Neuron (in vitro differentiated cells): ENCODE measurements around the gene LRP1.

Experiments
- H2AFZ ChIP-seq: one replicate; pipeline ENCODE4 v1.6.1; 2013; ENCODE audit warnings: low read depth, mild to moderate bottlenecking, inconsistent platforms, low read length, moderate library complexity
- H3K27me3 ChIP-seq: one replicate; pipeline ENCODE4 v1.6.1; 2013; ENCODE audit warnings: low read length; ENCODE audit not compliant: insufficient read depth
- H3K36me3 ChIP-seq: one replicate; pipeline ENCODE4 v1.6.1; 2013; ENCODE audit warnings: low read length; ENCODE audit not compliant: insufficient read depth
- H3K4me1 ChIP-seq: one replicate; pipeline ENCODE4 v1.6.1; 2013; ENCODE audit warnings: low read length; ENCODE audit not compliant: insufficient read depth
- H3K4me3 ChIP-seq: 2 replicates; pipeline ENCODE4 v1.5.1; 2013; ENCODE audit warnings: mild to moderate bottlenecking, low read length, moderate library complexity
- H3K9me3 ChIP-seq: one replicate; pipeline ENCODE4 v1.6.1; 2013; ENCODE audit warnings: low read length

Gene LRP1

DNA sequence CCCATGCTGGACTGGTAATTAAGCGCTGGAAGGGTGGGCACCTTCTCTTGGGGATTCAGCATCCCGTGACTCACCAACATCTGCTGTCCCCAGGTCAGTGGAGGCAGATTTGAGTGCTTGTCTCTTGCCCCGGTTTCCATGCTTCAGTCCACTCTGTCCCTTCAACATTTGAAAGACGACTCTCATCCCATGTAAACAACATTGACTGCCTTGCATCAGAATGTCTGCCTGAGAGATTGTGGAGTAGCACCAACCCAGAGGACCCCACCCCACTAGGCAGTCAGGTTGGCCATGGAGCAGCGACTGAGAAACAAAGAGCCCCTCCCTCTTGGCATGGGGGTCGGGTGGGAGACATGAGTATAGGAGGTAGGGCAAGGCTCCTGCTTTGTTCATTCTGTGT is 127.6 kb downstream of the LRP1 start:
- Histone ChIP-seq H3K4me3 (no peak overlapping the region), H3K27me3 (no peaks in the 10 kb centered on the region), H3K9me3 (no peaks in the 10 kb centered on the region), H2AFZ (no peak overlapping the region), H3K4me1 (peaks cover 2% of the 10 kb centered on the region), H3K36me3 (peaks cover 52% of the 10 kb centered on the region)

DNA sequence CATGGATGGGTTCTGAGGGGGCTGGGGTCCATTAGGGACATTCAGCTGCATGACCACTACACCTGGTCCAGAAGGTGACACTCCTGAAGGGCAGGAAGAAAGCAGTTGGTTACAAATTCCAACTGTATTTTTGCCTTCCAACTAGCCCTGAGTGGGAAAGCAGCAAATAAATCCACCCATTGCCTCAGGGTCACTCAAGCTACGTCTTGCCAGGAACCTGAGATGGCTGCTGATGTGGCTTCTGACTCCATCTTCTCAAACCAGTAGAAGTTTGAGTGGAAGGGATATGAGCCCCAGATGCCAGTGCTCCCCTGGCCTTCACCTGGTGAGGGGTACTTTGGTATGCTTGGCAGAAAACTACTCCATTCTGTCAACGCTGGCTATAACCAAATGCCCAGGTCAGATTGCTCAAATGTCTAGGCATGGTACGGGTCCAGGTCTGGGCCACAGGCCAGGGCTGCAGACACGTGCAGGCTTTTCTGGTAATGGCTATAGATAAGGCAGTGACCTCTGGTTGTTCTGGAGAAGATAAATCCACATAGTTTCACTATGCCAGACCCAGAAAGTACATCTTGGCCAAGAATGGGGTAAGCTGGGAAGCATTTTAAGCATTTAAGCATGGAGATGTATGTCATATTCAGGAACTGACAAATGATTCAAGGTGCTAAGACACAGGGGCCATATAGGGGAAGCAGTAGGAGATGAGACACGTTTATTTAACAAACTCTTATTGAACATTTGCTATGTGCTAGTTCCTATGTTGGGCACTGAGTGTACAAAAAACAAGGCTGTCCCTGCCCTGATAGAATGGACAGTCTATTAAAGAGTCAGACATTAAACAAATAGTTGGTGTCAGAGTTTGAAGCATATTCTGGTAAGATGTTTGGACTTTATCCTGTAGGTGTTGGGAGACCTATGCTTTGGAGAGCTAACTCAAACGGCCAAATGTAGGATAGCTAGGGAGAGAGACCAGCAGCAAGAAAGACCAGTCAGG is 131.0 kb downstream of the LRP1 start:
- peaks cover 51% of the 10 kb centered on the region for H3K36me3 ChIP-seq
- no peak overlapping the region for H2AFZ ChIP-seq
- H3K4me1 ChIP-seq, result peaks cover 15% of the 10 kb centered on the region
- H3K27me3 ChIP-seq, result no peaks in the 10 kb centered on the region
- H3K4me3 ChIP-seq, result no peak overlapping the region
- no peaks in the 10 kb centered on the region for H3K9me3 ChIP-seq

DNA sequence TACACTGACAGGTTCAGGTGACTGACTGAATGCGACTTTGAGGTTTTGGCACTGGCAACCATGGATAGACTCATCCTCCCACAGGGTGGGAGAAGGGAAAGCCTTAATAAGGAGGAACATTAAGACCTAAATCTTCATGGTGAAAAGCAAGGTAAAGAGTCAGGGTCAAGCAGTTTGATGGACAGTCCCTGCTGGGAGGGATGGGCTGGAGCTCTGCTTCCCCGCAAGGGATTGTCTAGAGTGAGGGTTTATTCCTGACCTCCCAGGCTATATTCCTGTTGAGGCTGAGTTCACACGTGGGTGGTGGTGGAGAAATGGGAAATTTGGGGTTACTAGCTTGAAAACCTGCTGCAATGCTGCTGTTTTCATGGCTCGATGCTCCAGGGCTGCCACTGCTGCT is 132.1 kb downstream of the LRP1 start:
- H3K27me3 ChIP-seq, result no peaks in the 10 kb centered on the region
- no peak overlapping the region for H2AFZ ChIP-seq
- peaks cover 43% of the 10 kb centered on the region for H3K36me3 ChIP-seq
- peaks cover 15% of the 10 kb centered on the region for H3K4me1 ChIP-seq
- H3K4me3 ChIP-seq, result no peak overlapping the region
- H3K9me3 ChIP-seq, result no peaks in the 10 kb centered on the region

DNA sequence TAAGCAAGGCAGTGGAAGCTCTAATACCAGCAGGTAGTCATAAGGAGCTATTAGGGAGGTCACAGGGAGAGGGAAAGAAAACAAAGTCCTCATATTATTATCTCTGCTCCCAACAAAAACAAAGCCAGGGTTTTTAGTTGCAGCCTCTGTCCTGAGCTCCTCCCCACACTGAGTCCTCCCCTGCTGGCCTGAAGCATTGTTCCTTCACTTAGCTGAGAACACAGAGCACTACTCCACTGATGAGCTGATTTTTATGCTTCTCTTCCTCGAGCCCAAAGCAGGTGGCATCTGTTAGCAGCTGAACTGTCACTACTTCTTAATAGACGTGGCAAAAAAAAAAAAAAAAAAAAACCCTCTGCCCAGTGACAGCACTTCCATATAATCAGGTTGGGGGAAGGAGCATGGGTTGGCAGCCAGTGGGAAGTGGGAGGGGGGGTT is 133.2 kb downstream of the LRP1 start:
- Histone ChIP-seq H3K4me1 (peaks cover 15% of the 10 kb centered on the region), H3K9me3 (no peaks in the 10 kb centered on the region), H2AFZ (no peak overlapping the region), H3K36me3 (peaks cover 37% of the 10 kb centered on the region), H3K4me3 (no peak overlapping the region), H3K27me3 (no peaks in the 10 kb centered on the region)

DNA sequence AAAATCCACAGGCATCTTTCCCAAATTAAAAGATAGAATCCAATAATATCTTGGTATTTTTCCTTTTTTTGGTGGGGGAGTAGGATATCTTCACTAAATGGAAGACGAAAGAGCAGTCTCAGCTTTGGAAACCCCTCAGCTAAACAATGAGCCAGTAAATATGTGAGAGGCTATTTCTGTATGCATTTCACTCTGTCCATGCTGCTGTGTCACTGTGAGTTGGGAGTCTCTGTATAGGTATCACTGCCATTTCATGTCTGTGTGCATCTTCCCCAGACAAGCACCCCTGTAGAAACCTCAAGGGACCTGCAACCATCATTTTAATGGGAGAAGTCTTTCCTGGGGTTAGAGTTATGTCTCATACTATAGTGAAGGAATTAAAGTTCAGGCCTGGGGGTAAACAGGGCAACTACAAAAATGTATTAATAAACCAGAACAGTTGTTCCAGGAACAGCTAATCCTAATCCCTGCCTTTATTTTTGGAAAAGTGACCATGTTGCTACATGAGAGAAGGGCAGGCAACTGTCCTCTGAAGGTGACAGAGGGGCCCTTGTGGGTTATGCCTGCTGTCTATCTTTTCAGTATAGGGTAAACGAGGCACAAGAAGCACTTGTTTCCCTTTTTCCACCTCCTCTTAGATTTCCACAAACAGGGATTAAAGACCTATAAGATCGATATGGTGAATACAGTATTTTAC is 134.0 kb downstream of the LRP1 start:
- no peak overlapping the region for H2AFZ ChIP-seq
- peaks cover 37% of the 10 kb centered on the region for H3K36me3 ChIP-seq
- no peak overlapping the region for H3K4me3 ChIP-seq
- no peaks in the 10 kb centered on the region for H3K27me3 ChIP-seq
- peaks cover 15% of the 10 kb centered on the region for H3K4me1 ChIP-seq
- no peaks in the 10 kb centered on the region for H3K9me3 ChIP-seq
